K562 (cell line): Measurements from ENCODE around the gene CRAT. TPM values are rescaled to one million over a fixed set of nuclear protein-coding genes. Genes with fewer than 3 reads are reported as not detected.

ENCODE experiments used
- MTA3 ChIP-seq: fragments of 450-650 bp; formaldehyde crosslinking; IDR thresholded peaks from 2 replicates; pipeline ENCODE4 v1.6.1; 2017; ENCODE audit warnings: mild to moderate bottlenecking, borderline replicate concordance
- ZFP36 ChIP-seq: fragments of 150-350 bp; IDR thresholded peaks from 2 replicates; pipeline ENCODE4 v1.6.1; 2018; ENCODE audit warnings: low read length, low read depth; ENCODE audit not compliant: partially characterized antibody
- polyA plus RNA-seq, 8 experiments: library from polyadenylated mRNA; depleted of rRNA in 4 of 8; stranded (reverse) in 5 of 8; unstranded in 3 of 8; fragments of >200 nt; fragmentation: Nextera tagmentation in 2 of 8; fragmentation: Illumina TruSeq in 1 of 8; extraction: Ambion mirVana in 2 of 8; extraction: Trizol in 1 of 8; gene quantifications; 2 replicates each; pipeline versions ENCODE4 v1.2.1 to v1.2.3, GENCODE V29; 2011 to 2014; ENCODE audit warnings: inconsistent platforms in 1 of 8, missing spikeins in 1 of 8
- total RNA-seq, 7 experiments: library from RNA; depleted of rRNA in 6 of 7; stranded (reverse); fragments of >200 nt in 6 of 7; fragmentation: Illumina TruSeq in 2 of 7; extraction: Trizol in 2 of 7; gene quantifications; 2 replicates each; pipeline versions ENCODE4 v1.2.1 to v1.2.3, GENCODE V29; 2011 to 2021; ENCODE audit warnings: low replicate concordance in 1 of 7
- TF ChIP-seq, protein P1 (sequence below), 2 experiments: fragments of 450-650 bp in 1 of 2; sonication (generic) in 1 of 2; formaldehyde crosslinking in 1 of 2; IDR thresholded peaks; 2 replicates each; pipeline versions ENCODE4 v1.7.1 to v1.9.0; 2016 to 2022; ENCODE audit warnings: inconsistent platforms in 1 of 2, mild to moderate bottlenecking in 1 of 2, missing genetic modification reagents in 1 of 2
- TF ChIP-seq, protein P2 (sequence below): sonication (generic); formaldehyde crosslinking; IDR thresholded peaks from 2 replicates; pipeline ENCODE4 v1.8.1; 2022; ENCODE audit warnings: missing genetic modification reagents

CRAT gene
- total and polyA plus RNA-seq, 9 of the 15 experiments (the other 6 are each of a cell fraction or from before 2014, with no cell fraction given) = 0.20 to 13.8 (median 5.4) TPM

DNA sequence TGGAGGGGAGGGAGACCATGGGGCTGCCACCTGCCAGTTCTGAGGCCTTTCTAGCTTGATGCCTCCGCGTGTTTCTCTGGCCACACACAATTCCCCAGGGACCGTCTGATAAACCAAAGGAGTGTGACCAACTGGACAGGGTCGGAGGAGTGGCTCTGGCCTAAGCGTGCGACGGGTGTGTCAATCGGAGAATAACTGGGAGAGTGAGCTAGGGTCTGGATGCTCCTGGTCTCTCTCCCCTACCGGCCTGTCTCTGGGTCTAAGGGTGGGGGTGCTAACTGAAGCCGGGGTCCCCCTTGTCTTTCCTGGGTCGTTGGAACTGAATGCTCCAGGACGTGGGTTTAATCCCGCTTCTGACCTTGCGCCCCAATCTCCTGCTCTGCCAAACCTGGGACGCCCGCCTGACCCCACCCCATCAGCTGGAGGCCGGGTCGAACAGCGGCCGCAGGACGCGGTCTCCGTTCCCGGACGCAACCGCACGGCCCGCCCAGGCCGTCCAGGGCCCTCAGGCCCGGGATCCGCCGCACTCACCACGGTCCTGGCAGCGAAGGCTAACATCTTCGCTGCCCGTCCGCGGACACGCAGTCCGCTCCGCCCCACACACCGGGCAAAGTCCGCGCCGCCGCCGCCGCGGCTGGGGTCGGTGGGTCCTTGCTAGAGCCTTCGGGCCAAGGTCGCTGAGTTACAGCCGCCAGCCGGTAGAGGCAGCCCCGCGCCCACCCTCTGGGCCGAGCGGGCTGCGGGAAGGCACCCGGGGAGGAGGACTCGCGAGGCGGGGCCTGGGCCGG lies 447 bp downstream of the CRAT start (continued):
- TF ChIP-seq, protein P1, sequence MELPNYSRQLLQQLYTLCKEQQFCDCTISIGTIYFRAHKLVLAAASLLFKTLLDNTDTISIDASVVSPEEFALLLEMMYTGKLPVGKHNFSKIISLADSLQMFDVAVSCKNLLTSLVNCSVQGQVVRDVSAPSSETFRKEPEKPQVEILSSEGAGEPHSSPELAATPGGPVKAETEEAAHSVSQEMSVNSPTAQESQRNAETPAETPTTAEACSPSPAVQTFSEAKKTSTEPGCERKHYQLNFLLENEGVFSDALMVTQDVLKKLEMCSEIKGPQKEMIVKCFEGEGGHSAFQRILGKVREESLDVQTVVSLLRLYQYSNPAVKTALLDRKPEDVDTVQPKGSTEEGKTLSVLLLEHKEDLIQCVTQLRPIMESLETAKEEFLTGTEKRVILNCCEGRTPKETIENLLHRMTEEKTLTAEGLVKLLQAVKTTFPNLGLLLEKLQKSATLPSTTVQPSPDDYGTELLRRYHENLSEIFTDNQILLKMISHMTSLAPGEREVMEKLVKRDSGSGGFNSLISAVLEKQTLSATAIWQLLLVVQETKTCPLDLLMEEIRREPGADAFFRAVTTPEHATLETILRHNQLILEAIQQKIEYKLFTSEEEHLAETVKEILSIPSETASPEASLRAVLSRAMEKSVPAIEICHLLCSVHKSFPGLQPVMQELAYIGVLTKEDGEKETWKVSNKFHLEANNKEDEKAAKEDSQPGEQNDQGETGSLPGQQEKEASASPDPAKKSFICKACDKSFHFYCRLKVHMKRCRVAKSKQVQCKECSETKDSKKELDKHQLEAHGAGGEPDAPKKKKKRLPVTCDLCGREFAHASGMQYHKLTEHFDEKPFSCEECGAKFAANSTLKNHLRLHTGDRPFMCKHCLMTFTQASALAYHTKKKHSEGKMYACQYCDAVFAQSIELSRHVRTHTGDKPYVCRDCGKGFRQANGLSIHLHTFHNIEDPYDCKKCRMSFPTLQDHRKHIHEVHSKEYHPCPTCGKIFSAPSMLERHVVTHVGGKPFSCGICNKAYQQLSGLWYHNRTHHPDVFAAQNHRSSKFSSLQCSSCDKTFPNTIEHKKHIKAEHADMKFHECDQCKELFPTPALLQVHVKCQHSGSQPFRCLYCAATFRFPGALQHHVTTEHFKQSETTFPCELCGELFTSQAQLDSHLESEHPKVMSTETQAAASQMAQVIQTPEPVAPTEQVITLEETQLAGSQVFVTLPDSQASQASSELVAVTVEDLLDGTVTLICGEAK (IDR thresholded peaks at IDR 0.05) = peak; percentile 28; the same call in 1 of the 2 replicates
- TF ChIP-seq, protein P1 (CRISPR knock-in tag; IDR thresholded peaks at IDR 0.05) = no peak
- TF ChIP-seq, protein P2, sequence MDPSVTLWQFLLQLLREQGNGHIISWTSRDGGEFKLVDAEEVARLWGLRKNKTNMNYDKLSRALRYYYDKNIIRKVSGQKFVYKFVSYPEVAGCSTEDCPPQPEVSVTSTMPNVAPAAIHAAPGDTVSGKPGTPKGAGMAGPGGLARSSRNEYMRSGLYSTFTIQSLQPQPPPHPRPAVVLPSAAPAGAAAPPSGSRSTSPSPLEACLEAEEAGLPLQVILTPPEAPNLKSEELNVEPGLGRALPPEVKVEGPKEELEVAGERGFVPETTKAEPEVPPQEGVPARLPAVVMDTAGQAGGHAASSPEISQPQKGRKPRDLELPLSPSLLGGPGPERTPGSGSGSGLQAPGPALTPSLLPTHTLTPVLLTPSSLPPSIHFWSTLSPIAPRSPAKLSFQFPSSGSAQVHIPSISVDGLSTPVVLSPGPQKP = no peak
- TF ChIP-seq ZFP36 (no peak), MTA3 (peak; percentile 12; the same call in 1 of the 2 replicates)
